Neural cell (in vitro differentiated cells): ENCODE measurements around the gene TMEM126B. TPM values are rescaled to one million over a fixed set of nuclear protein-coding genes. Genes with fewer than 3 reads are reported as not detected.

Experiments used
- H2AFZ ChIP-seq: fragments of 200-600, 300-800 bp; sonication (generic), shearing (Covaris generic); 2 replicates; pipeline ENCODE4 v1.6.0; 2014; ENCODE audit warnings: low read depth, mild to moderate bottlenecking, antibody characterized with exemption, low read length, moderate library complexity
- H3F3A ChIP-seq: fragments of 200-600 bp; shearing (Covaris generic); 2 replicates; pipeline ENCODE4 v1.6.1; 2016; ENCODE audit warnings: mild to moderate bottlenecking, moderate library complexity, mixed read lengths, antibody characterized with exemption, low read length; ENCODE audit not compliant: insufficient read depth, poor library complexity, severe bottlenecking
- H3K27ac ChIP-seq: fragments of 200-600, 300-800 bp; sonication (generic), shearing (Covaris generic); 2 replicates; pipeline ENCODE4 v1.5.1; 2014; ENCODE audit warnings: mild to moderate bottlenecking, low read length, moderate library complexity
- H3K27me3 ChIP-seq: fragments of 300-800, 200-600 bp; sonication (generic), shearing (Covaris generic); 2 replicates; pipeline ENCODE4 v1.6.0; 2014; ENCODE audit warnings: mild to moderate bottlenecking, low read depth, low read length, moderate library complexity; ENCODE audit not compliant: insufficient read depth
- H3K36me3 ChIP-seq: fragments of 300-800, 200-600 bp; sonication (generic), shearing (Covaris generic); 2 replicates; pipeline ENCODE4 v1.5.1; 2014; ENCODE audit warnings: mild to moderate bottlenecking, antibody characterized with exemption, low read length, moderate library complexity; ENCODE audit not compliant: insufficient read depth
- H3K4me2 ChIP-seq: fragments of 300-800, 200-600 bp; sonication (generic), shearing (Covaris generic); 2 replicates; pipeline ENCODE4 v1.6.0; 2014; ENCODE audit warnings: mild to moderate bottlenecking, low read length
- H3K4me3 ChIP-seq: fragments of 300-800, 200-600 bp; sonication (generic), shearing (Covaris generic); 2 replicates; pipeline ENCODE4 v1.5.1; 2014; ENCODE audit warnings: mild to moderate bottlenecking, low read length, moderate library complexity
- H3K79me2 ChIP-seq: fragments of 200-600 bp; shearing (Covaris generic); replicated peaks from 2 replicates; pipeline ENCODE4 v1.6.0; 2014; ENCODE audit warnings: mild to moderate bottlenecking, low read length, moderate library complexity; ENCODE audit not compliant: insufficient read depth
- H3K9ac ChIP-seq: fragments of 300-800, 200-600 bp; sonication (generic), shearing (Covaris generic); 2 replicates; pipeline ENCODE4 v1.6.1; 2016; ENCODE audit warnings: mild to moderate bottlenecking, low read length, mixed read lengths
- H3K9me2 ChIP-seq: fragments of 200-600 bp; shearing (Covaris generic); 2 replicates; pipeline ENCODE4 v1.6.1; 2016; ENCODE audit warnings: mild to moderate bottlenecking, low read length, mixed read lengths; ENCODE audit not compliant: insufficient read depth
- H3K9me3 ChIP-seq: fragments of 200-600, 300-800 bp; sonication (generic), shearing (Covaris generic); 2 replicates; pipeline ENCODE4 v1.6.1; 2016; ENCODE audit warnings: mild to moderate bottlenecking, mixed run types, low read length, moderate library complexity, mixed read lengths
- H4K20me1 ChIP-seq: fragments of 200-600 bp; shearing (Covaris generic); 2 replicates; pipeline ENCODE4 v1.6.1; 2016; ENCODE audit warnings: mild to moderate bottlenecking, mixed run types; ENCODE audit not compliant: insufficient read depth
- EP300 ChIP-seq: fragments of 450-650 bp; conservative IDR thresholded peaks from 2 replicates; pipeline ENCODE4 v1.6.1; 2014; ENCODE audit warnings: antibody characterized with exemption, mild to moderate bottlenecking, moderate library complexity; ENCODE audit not compliant: poor library complexity, severe bottlenecking
- EZH2 ChIP-seq: fragments of 200-600, 300-800 bp; shearing (Covaris generic), sonication (generic); IDR thresholded peaks from 2 replicates; pipeline ENCODE4 v1.6.1; 2014; ENCODE audit warnings: antibody characterized with exemption, low read length, borderline replicate concordance, mild to moderate bottlenecking; ENCODE audit not compliant: insufficient read depth, poor library complexity, severe bottlenecking
- MXI1 ChIP-seq: fragments of 450-650 bp; conservative IDR thresholded peaks from 2 replicates; pipeline ENCODE4 v1.6.1; 2014; ENCODE audit warnings: antibody characterized with exemption, mild to moderate bottlenecking; ENCODE audit not compliant: poor library complexity, severe bottlenecking
- POLR2AphosphoS5 ChIP-seq: IDR thresholded peaks from 2 replicates; pipeline ENCODE4 v1.6.1; 2012
- RAD21 ChIP-seq: fragments of 450-650 bp; conservative IDR thresholded peaks from 2 replicates; pipeline ENCODE4 v1.6.1; 2014; ENCODE audit warnings: antibody characterized with exemption, mild to moderate bottlenecking, moderate library complexity
- SMC3 ChIP-seq: fragments of 450-650 bp; conservative IDR thresholded peaks from 2 replicates; pipeline ENCODE4 v1.6.1; 2014; ENCODE audit warnings: antibody characterized with exemption, mild to moderate bottlenecking, moderate library complexity; ENCODE audit not compliant: poor library complexity
- TAF1 ChIP-seq: IDR thresholded peaks from 2 replicates; pipeline ENCODE4 v1.6.1; 2012; ENCODE audit warnings: low read depth
- polyA plus RNA-seq: library from polyadenylated mRNA; depleted of rRNA; stranded (reverse); fragments of >200 nt; gene quantifications from 2 replicates; pipeline ENCODE4 v1.2.3, GENCODE V29; 2014
- TF ChIP-seq, protein P1 (sequence below): IDR thresholded peaks from 2 replicates; pipeline ENCODE4 v1.6.1; 2012; ENCODE audit warnings: borderline replicate concordance
- TF ChIP-seq, protein P2 (sequence below): fragments of 450-650 bp; IDR thresholded peaks from 2 replicates; pipeline ENCODE4 v1.5.1; 2014; ENCODE audit warnings: antibody characterized with exemption, mild to moderate bottlenecking, moderate library complexity; ENCODE audit not compliant: poor library complexity, severe bottlenecking

Gene TMEM126B
- polyA plus RNA-seq, 1 donor from 2014 or later, result 111 TPM

DNA sequence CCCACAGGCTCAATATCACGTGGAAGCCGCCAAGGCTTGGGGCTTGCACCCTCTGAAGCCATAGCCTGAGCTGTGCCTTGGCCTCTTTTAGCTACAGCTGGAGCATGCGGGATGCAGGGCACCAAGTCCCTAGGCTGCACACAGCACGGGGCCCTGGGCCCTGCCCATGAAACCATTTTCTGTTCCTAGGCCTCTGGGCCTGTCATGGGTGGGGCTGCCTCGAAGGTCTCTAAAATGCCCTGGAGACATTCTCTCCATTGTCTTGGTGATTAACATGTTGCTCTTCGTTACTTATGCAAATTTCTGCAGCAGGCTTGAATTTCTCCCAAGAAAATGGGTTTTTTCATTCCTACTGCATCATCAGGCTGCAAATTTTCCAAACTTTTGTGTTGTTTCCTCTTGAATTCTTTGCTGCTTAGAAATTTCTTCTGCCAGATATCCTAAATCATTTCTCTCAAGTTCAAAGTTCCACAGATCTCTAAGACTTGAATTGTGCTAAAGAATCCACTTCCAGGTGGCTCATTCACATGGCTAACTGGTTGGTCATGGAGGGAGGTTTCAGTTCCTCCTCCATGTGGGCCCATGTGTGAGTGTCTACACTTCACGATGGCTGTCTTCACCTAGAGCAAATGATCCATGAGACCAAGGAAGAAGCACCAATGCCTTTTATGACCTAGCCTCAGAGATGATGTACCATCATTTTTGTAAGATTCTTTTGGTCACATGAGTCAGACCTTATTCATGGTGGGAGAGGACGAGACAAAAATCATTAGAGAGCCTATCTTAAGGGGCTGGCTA, 43.9 kb downstream of the TMEM126B start:
- no peak overlapping the region for H3K4me3 ChIP-seq
- H3K4me2 ChIP-seq, result no peak overlapping the region
- no peak overlapping the region for H2AFZ ChIP-seq
- no peaks in the 10 kb centered on the region for H3K79me2 ChIP-seq
- H3F3A ChIP-seq, result no peaks in the 10 kb centered on the region
- TF ChIP-seq, protein P1, sequence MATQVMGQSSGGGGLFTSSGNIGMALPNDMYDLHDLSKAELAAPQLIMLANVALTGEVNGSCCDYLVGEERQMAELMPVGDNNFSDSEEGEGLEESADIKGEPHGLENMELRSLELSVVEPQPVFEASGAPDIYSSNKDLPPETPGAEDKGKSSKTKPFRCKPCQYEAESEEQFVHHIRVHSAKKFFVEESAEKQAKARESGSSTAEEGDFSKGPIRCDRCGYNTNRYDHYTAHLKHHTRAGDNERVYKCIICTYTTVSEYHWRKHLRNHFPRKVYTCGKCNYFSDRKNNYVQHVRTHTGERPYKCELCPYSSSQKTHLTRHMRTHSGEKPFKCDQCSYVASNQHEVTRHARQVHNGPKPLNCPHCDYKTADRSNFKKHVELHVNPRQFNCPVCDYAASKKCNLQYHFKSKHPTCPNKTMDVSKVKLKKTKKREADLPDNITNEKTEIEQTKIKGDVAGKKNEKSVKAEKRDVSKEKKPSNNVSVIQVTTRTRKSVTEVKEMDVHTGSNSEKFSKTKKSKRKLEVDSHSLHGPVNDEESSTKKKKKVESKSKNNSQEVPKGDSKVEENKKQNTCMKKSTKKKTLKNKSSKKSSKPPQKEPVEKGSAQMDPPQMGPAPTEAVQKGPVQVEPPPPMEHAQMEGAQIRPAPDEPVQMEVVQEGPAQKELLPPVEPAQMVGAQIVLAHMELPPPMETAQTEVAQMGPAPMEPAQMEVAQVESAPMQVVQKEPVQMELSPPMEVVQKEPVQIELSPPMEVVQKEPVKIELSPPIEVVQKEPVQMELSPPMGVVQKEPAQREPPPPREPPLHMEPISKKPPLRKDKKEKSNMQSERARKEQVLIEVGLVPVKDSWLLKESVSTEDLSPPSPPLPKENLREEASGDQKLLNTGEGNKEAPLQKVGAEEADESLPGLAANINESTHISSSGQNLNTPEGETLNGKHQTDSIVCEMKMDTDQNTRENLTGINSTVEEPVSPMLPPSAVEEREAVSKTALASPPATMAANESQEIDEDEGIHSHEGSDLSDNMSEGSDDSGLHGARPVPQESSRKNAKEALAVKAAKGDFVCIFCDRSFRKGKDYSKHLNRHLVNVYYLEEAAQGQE, result no peak
- TF ChIP-seq POLR2AphosphoS5 (no peak), RAD21 (no peak), EZH2 (no peak)
- no peak overlapping the region for H3K27ac ChIP-seq
- no peaks in the 10 kb centered on the region for H3K27me3 ChIP-seq
- H3K9me3 ChIP-seq, result no peaks in the 10 kb centered on the region
- H4K20me1 ChIP-seq, result no peaks in the 10 kb centered on the region
- H3K36me3 ChIP-seq, result no peaks in the 10 kb centered on the region
- H3K9me2 ChIP-seq, result no peaks in the 10 kb centered on the region
- H3K9ac ChIP-seq, result no peak overlapping the region

DNA sequence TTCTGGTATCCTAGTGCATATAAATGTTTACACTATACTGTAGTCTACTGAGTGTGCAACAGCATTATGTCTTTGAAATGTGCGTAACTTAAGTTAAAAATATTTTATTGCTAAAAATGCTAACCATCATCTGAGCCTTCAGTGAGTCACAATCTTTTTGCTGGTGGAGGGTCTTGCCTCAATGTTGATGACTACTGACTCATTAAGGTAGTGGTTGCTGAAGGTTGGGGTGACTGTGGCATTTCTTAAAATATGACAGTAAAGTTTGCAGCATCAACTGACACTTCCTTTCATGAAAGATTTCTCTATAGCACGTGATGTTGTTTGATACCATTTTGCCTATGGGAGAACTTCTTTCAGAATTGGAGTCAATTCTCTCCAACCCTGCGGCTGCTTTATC, 45.0 kb downstream of the TMEM126B start:
- H3K9me2 ChIP-seq, result no peaks in the 10 kb centered on the region
- H4K20me1 ChIP-seq, result no peaks in the 10 kb centered on the region
- no peaks in the 10 kb centered on the region for H3K9me3 ChIP-seq
- no peak overlapping the region for H2AFZ ChIP-seq
- no peak overlapping the region for H3K27ac ChIP-seq
- no peaks in the 10 kb centered on the region for H3K36me3 ChIP-seq
- no peaks in the 10 kb centered on the region for H3K79me2 ChIP-seq
- no peaks in the 10 kb centered on the region for H3F3A ChIP-seq
- H3K9ac ChIP-seq, result no peak overlapping the region
- H3K27me3 ChIP-seq, result no peaks in the 10 kb centered on the region
- TF ChIP-seq MXI1 (no peak), POLR2AphosphoS5 (no peak), TAF1 (no peak), EP300 (no peak), SMC3 (no peak), RAD21 (no peak), EZH2 (no peak)
- TF ChIP-seq, protein P2, sequence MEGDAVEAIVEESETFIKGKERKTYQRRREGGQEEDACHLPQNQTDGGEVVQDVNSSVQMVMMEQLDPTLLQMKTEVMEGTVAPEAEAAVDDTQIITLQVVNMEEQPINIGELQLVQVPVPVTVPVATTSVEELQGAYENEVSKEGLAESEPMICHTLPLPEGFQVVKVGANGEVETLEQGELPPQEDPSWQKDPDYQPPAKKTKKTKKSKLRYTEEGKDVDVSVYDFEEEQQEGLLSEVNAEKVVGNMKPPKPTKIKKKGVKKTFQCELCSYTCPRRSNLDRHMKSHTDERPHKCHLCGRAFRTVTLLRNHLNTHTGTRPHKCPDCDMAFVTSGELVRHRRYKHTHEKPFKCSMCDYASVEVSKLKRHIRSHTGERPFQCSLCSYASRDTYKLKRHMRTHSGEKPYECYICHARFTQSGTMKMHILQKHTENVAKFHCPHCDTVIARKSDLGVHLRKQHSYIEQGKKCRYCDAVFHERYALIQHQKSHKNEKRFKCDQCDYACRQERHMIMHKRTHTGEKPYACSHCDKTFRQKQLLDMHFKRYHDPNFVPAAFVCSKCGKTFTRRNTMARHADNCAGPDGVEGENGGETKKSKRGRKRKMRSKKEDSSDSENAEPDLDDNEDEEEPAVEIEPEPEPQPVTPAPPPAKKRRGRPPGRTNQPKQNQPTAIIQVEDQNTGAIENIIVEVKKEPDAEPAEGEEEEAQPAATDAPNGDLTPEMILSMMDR, result no peak
- TF ChIP-seq, protein P1, result no peak
- no peak overlapping the region for H3K4me2 ChIP-seq
- H3K4me3 ChIP-seq, result no peak overlapping the region
